ENCODE results near the gene ZCCHC14.
"Not testable (repeated sequence)": the region's sequence is repeated elsewhere in the genome, so short reads cannot be mapped to it uniquely, and the experiment has no call there.

ZCCHC14 gene

DNA sequence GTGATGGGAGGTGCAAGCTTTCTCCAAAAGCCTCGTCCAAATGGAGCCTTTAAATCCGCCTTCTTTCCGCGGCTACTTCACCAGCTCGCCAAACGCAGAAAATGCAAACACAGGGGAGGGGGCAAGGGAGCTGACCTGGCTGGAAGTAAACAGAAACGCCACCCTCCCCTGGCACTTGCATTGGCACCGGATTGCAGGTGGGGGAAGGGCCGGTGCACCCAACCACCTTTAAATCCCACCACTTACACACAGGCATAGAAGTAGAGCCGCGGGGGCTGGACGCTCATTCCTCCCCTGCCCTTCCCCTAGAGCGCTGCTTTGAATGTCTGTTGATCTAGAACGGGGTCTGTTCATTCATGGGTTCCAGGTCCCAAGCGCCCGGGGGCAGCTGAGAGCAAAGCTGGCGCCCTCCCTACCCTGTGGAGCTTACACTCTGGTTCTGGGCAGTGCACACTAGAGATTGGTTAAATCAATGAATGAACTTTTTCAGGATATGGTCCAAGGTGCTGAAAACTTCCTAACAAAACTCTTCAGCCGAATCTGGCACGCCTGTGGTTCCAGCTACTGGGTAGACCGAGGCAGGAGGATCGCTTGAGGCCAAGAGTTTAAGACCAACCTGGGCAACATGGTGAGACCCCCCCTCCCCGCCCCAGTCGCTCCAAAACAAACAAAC, 920 bp upstream of the ZCCHC14 start:
- H3K14ac ChIP-seq (ENCODE audit: low read length): no peak overlapping the region
- H3K27me3 ChIP-seq (ENCODE audit: insufficient read depth, low read length): no peaks in the 10 kb centered on the region
- H3K79me2 ChIP-seq (ENCODE audit: control insufficient read depth, insufficient read depth, low read length, poor library complexity): peaks cover 1% of the 10 kb centered on the region
- DNase-seq: no peak
- peaks cover 2% of the 10 kb centered on the region for H3K79me1 ChIP-seq (ENCODE audit: low read length)
- no peak overlapping the region for H3K4me3 ChIP-seq (ENCODE audit: low read depth, low read length)
- no peak overlapping the region for H2BK5ac ChIP-seq (ENCODE audit: low read depth, low read length, poor library complexity)
- H3K9me3 ChIP-seq (ENCODE audit: insufficient read depth, low read depth, low read length): peaks cover 2% of the 10 kb centered on the region
- no peak overlapping the region for H3K27ac ChIP-seq (ENCODE audit: low read depth, low read length)
- H3K36me3 ChIP-seq (ENCODE audit: control insufficient read depth in 1 of 2, insufficient read depth in 2 of 2, low read length in 2 of 2): peaks cover 0 to 3% of the 10 kb centered on the region in 2 experiments
- no peak overlapping the region for H3K23ac ChIP-seq (ENCODE audit: low read length)
- no peak overlapping the region for H2BK120ac ChIP-seq (ENCODE audit: insufficient read depth, low read length, poor library complexity)
- H4K12ac ChIP-seq (ENCODE audit: low read depth, low read length): peak overlapping the region; percentile 40
- no CpG with 5 or more reads among the region's 23 CpGs for WGBS (ENCODE audit: extremely low coverage, insufficient coverage, insufficient read length)
- peak overlapping the region; percentile 77 for H2AFZ ChIP-seq (ENCODE audit: insufficient read depth, low read length, poor library complexity)
- H4K8ac ChIP-seq (ENCODE audit: low read depth, low read length): peak overlapping the region; percentile 88
- H3K4me2 ChIP-seq (ENCODE audit: low read length): peak overlapping the region; percentile 71
- H3K4ac ChIP-seq (ENCODE audit: low read depth, low read length): no peak overlapping the region
- H3K9ac ChIP-seq (ENCODE audit: low read length): no peak overlapping the region
- peak overlapping the region; percentile 8 for H4K91ac ChIP-seq (ENCODE audit: low read depth, low read length)
- H3K18ac ChIP-seq (ENCODE audit: low read length): no peak overlapping the region
- H2BK12ac ChIP-seq (ENCODE audit: low read length): no peak overlapping the region
- peaks cover 12 to 17% of the 10 kb centered on the region in 2 experiments for H3K4me1 ChIP-seq (ENCODE audit: control insufficient read depth in 1 of 2, insufficient read depth in 2 of 2, low read length in 2 of 2)
- no peak overlapping the region for H2AK5ac ChIP-seq (ENCODE audit: low read length)

DNA sequence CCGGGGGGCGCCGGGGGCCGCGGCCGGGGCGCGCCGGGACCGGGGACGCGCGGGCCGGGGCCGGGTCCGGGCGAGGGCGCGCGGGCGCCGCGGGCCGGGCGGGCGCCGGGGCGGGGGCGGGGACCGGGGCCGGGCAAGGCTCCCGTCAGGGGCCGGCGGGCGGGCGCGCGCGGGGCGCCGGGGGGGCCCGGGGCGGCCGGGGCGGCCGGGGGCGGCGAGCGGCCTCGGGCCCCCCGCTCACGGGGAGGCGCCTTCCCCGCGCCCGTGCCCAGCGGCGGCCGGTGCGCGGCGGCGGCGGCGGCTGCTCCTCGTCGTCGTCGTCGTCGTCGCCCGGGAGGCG, 563 bp downstream of the ZCCHC14 start:
- H3K9ac ChIP-seq (ENCODE audit: low read length): no peak overlapping the region
- peaks cover 0 to 3% of the 10 kb centered on the region in 2 experiments for H3K36me3 ChIP-seq (ENCODE audit: control insufficient read depth in 1 of 2, insufficient read depth in 2 of 2, low read length in 2 of 2)
- no peak for DNase-seq
- H2AK5ac ChIP-seq (ENCODE audit: low read length): no peak overlapping the region
- WGBS (ENCODE audit: extremely low coverage, insufficient coverage, insufficient read length): no CpG with 5 or more reads among the region's 74 CpGs
- H3K79me1 ChIP-seq (ENCODE audit: low read length): peaks cover 2% of the 10 kb centered on the region
- peaks cover 1% of the 10 kb centered on the region for H3K79me2 ChIP-seq (ENCODE audit: control insufficient read depth, insufficient read depth, low read length, poor library complexity)
- no peak overlapping the region for H3K23ac ChIP-seq (ENCODE audit: low read length)
- no peak overlapping the region for H2BK120ac ChIP-seq (ENCODE audit: insufficient read depth, low read length, poor library complexity)
- H4K8ac ChIP-seq (ENCODE audit: low read depth, low read length): no peak overlapping the region
- peaks cover 12 to 23% of the 10 kb centered on the region in 2 experiments for H3K4me1 ChIP-seq (ENCODE audit: control insufficient read depth in 1 of 2, insufficient read depth in 2 of 2, low read length in 2 of 2)
- H3K4me2 ChIP-seq (ENCODE audit: low read length): peak overlapping the region; percentile 66
- H2BK12ac ChIP-seq (ENCODE audit: low read length): no peak overlapping the region
- no peaks in the 10 kb centered on the region for H3K27me3 ChIP-seq (ENCODE audit: insufficient read depth, low read length)
- no peak overlapping the region for H2BK5ac ChIP-seq (ENCODE audit: low read depth, low read length, poor library complexity)
- peak overlapping the region; percentile 83 for H3K4me3 ChIP-seq (ENCODE audit: low read depth, low read length)
- H3K9me3 ChIP-seq (ENCODE audit: insufficient read depth, low read depth, low read length): peaks cover 2% of the 10 kb centered on the region
- H3K18ac ChIP-seq (ENCODE audit: low read length): peak overlapping the region; percentile 94
- no peak overlapping the region for H3K14ac ChIP-seq (ENCODE audit: low read length)
- peak overlapping the region; percentile 75 for H4K91ac ChIP-seq (ENCODE audit: low read depth, low read length)
- no peak overlapping the region for H3K4ac ChIP-seq (ENCODE audit: low read depth, low read length)
- peak overlapping the region; percentile 92 for H2AFZ ChIP-seq (ENCODE audit: insufficient read depth, low read length, poor library complexity)
- no peak overlapping the region for H3K27ac ChIP-seq (ENCODE audit: low read depth, low read length)
- no peak overlapping the region for H4K12ac ChIP-seq (ENCODE audit: low read depth, low read length)

DNA sequence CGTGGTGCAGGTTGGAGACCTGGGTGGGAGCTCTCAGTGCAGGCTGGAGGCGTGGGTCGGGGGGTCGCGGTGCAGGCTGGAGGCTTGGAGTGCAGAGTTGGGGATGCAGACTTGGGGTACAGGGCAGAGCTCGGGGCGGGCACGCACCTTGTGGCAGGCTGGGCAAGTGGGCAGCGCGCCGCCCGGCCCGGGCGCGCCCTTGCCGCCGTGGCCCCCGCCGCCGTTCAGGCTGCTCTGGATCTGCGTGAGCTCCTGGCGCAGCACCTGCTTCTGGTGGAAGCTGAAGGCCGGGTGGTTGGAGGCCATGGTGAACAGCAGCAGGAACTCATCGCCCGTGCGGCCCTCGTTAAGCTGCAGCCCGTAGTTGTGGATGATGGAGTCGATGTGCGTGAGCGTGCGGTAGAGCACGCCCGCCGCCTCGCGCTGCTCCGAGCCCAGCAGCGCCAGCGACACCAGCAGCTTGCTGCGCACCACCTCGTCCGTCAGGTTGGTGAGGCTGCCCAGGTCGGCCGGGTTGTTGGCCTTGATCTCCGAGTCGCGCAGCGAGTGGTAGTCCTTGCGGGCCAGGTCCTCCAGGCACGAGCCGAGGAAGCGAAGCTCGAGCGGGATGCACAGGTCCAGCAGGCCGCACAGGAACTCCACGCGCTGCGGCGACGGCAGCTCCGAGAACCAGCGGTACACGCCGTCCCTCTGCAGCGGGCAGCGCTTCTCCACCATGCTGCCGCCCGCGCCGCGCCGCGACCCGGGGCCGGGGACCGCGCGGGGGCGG, 1.1 kb downstream of the ZCCHC14 start:
- Histone ChIP-seq H2AFZ (ENCODE audit: insufficient read depth, low read length, poor library complexity) (no peak overlapping the region), H2BK120ac (ENCODE audit: insufficient read depth, low read length, poor library complexity) (no peak overlapping the region), H2AK5ac (ENCODE audit: low read length) (no peak overlapping the region), H3K18ac (ENCODE audit: low read length) (no peak overlapping the region), H3K79me2 (ENCODE audit: control insufficient read depth, insufficient read depth, low read length, poor library complexity) (peaks cover 1% of the 10 kb centered on the region), H3K9ac (ENCODE audit: low read length) (no peak overlapping the region), H4K91ac (ENCODE audit: low read depth, low read length) (no peak overlapping the region), H3K4ac (ENCODE audit: low read depth, low read length) (no peak overlapping the region), H3K23ac (ENCODE audit: low read length) (no peak overlapping the region), H3K27me3 (ENCODE audit: insufficient read depth, low read length) (no peaks in the 10 kb centered on the region), H3K4me1 (ENCODE audit: control insufficient read depth in 1 of 2, insufficient read depth in 2 of 2, low read length in 2 of 2) (peaks cover 12 to 23% of the 10 kb centered on the region in 2 experiments), H3K79me1 (ENCODE audit: low read length) (peaks cover 2% of the 10 kb centered on the region), H4K12ac (ENCODE audit: low read depth, low read length) (no peak overlapping the region), H3K14ac (ENCODE audit: low read length) (no peak overlapping the region), H3K36me3 (ENCODE audit: control insufficient read depth in 1 of 2, insufficient read depth in 2 of 2, low read length in 2 of 2) (peaks cover 0 to 3% of the 10 kb centered on the region in 2 experiments), H4K8ac (ENCODE audit: low read depth, low read length) (no peak overlapping the region), H3K4me2 (ENCODE audit: low read length) (peak overlapping the region; percentile 63), H2BK5ac (ENCODE audit: low read depth, low read length, poor library complexity) (no peak overlapping the region), H3K9me3 (ENCODE audit: insufficient read depth, low read depth, low read length) (peaks cover 2% of the 10 kb centered on the region), H3K27ac (ENCODE audit: low read depth, low read length) (no peak overlapping the region), H3K4me3 (ENCODE audit: low read depth, low read length) (peak overlapping the region; percentile 66), H2BK12ac (ENCODE audit: low read length) (no peak overlapping the region)
- DNase-seq: peak in 1 of 2 donors; percentile 35
- no CpG with 5 or more reads among the region's 80 CpGs for WGBS (ENCODE audit: extremely low coverage, insufficient coverage, insufficient read length)

DNA sequence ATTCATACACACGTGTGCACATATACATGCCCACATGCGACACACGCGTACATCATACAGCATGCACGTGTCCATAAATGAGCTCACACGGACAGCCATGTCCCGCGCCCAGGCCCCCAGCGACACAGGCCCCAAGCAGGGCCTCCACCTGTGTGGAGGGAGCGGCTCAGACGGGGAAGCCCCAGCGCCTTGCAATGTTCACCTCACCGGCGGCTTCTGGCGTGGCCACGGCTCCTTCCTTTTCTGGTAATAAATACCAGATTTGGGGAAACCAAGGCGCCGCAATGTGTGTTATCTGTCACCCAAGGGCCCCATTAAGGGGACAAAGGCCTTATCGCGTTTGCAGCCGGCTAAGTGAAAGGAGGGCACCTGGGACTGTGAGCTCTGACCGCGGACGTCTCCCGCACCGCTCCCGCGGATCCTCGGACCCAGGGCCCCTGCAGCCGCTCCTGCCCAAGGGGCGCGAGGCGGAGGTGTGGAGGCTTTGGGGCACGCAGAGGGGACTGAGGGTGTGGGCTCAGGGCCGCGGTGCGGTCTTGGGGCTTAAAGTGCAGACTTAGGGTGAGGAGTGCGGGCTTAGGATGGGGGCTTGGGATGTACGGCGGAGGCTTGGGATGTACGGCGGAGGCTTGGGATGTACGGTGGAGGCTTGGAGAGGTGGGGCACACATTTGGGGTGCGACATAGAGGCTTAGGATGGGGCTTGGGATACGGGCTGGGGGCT, 1.9 kb downstream of the ZCCHC14 start:
- not testable (repeated sequence) for H3K9ac ChIP-seq (ENCODE audit: low read length); H3K9me3 ChIP-seq (ENCODE audit: insufficient read depth, low read depth, low read length); H3K4ac ChIP-seq (ENCODE audit: low read depth, low read length); H4K8ac ChIP-seq (ENCODE audit: low read depth, low read length); H3K14ac ChIP-seq (ENCODE audit: low read length); H3K27ac ChIP-seq (ENCODE audit: low read depth, low read length); H2AFZ ChIP-seq (ENCODE audit: insufficient read depth, low read length, poor library complexity); H2BK12ac ChIP-seq (ENCODE audit: low read length); H4K91ac ChIP-seq (ENCODE audit: low read depth, low read length); H3K36me3 ChIP-seq (ENCODE audit: control insufficient read depth in 1 of 2, insufficient read depth in 2 of 2, low read length in 2 of 2); H3K18ac ChIP-seq (ENCODE audit: low read length); H2AK5ac ChIP-seq (ENCODE audit: low read length); H2BK5ac ChIP-seq (ENCODE audit: low read depth, low read length, poor library complexity); DNase-seq; H3K27me3 ChIP-seq (ENCODE audit: insufficient read depth, low read length); H3K79me1 ChIP-seq (ENCODE audit: low read length); H3K79me2 ChIP-seq (ENCODE audit: control insufficient read depth, insufficient read depth, low read length, poor library complexity); H3K23ac ChIP-seq (ENCODE audit: low read length); H2BK120ac ChIP-seq (ENCODE audit: insufficient read depth, low read length, poor library complexity); H4K12ac ChIP-seq (ENCODE audit: low read depth, low read length)
- WGBS (ENCODE audit: extremely low coverage, insufficient coverage, insufficient read length): no CpG with 5 or more reads among the region's 45 CpGs
- Histone ChIP-seq H3K4me2 (ENCODE audit: low read length) (peak overlapping the region; percentile 63), H3K4me3 (ENCODE audit: low read depth, low read length) (peak overlapping the region; percentile 66), H3K4me1 (ENCODE audit: control insufficient read depth in 1 of 2, insufficient read depth in 2 of 2, low read length in 2 of 2) (peaks cover 12 to 23% of the 10 kb centered on the region in 2 experiments)
